Gastroesophageal sphincter (tissue), 4 donors: Measurements from ENCODE around the gene RYR3. TPM values are rescaled to one million over a fixed set of nuclear protein-coding genes. Genes with fewer than 3 reads are reported as not detected.

Experiments used
- ATAC-seq: fragments of 150-250 bp; one replicate; pipeline ENCODE4 v1.9.1; 2016; ENCODE audit warnings: mild to moderate bottlenecking, moderate library complexity
- H3K27ac ChIP-seq, 4 donors: fragments of 200-600 bp; sonication (generic) in 3 of 4; 1 replicate in 3 of 4; 2 replicates in 1 of 4; pipeline ENCODE4 v1.5.1; 2016 to 2019
- H3K27me3 ChIP-seq: fragments of 200-600 bp; sonication (generic); one replicate; pipeline ENCODE4 v1.5.1; 2019
- H3K36me3 ChIP-seq, 2 donors: fragments of 200-600 bp; sonication (generic); one replicate each; pipeline ENCODE4 v1.5.1; 2019; ENCODE audit warnings: control low read depth in 1 of 2
- H3K4me1 ChIP-seq, 3 donors: fragments of 200-600 bp; sonication (generic); 1 replicate in 2 of 3; 2 replicates in 1 of 3; pipeline ENCODE4 v1.5.1; 2016 to 2019; ENCODE audit warnings: control low read depth in 2 of 3
- H3K4me3 ChIP-seq, 2 donors: fragments of 200-600 bp; sonication (generic); one replicate each; pipeline ENCODE4 v1.5.1; 2019; ENCODE audit warnings: mild to moderate bottlenecking in 1 of 2, moderate library complexity in 1 of 2
- H3K9me3 ChIP-seq, 3 donors: fragments of 200-600 bp; sonication (generic); one replicate each; pipeline ENCODE4 v1.5.1; 2017 to 2019; ENCODE audit warnings: control low read depth in 2 of 3
- EP300 ChIP-seq: sonication (generic); formaldehyde crosslinking; IDR thresholded peaks from one replicate; pipeline ENCODE4 v1.6.1; 2017; ENCODE audit warnings: antibody characterized with exemption, mild to moderate bottlenecking
- POLR2A ChIP-seq, 2 donors: fragments of 450-650 bp; IDR thresholded peaks; one replicate each; pipeline ENCODE4 v1.6.1; 2017; ENCODE audit warnings: antibody characterized with exemption in 2 of 2, mild to moderate bottlenecking in 2 of 2, moderate library complexity in 1 of 2
- POLR2AphosphoS5 ChIP-seq: sonication (generic); formaldehyde crosslinking; IDR thresholded peaks from one replicate; pipeline ENCODE4 v1.6.1; 2017; ENCODE audit warnings: antibody characterized with exemption
- WGBS, 2 donors: methylation state at CpG; one replicate each; pipeline ENCODE4 v1.1.5; 2018; ENCODE audit warnings: low coverage in 1 of 2; 5-methylcytosine and 5-hydroxymethylcytosine counted together
- total RNA-seq, 4 donors: library from RNA; depleted of rRNA; stranded (reverse); fragments of >200 nt; gene quantifications; one replicate each; pipeline ENCODE4 v1.1.0, GENCODE V29; 2016
- TF ChIP-seq, protein P1 (sequence below), 4 experiments: fragments of 200-600 bp in 2 of 4; fragments of 450-650 bp in 2 of 4; sonication (generic) in 1 of 4; IDR thresholded peaks; one replicate each; pipeline ENCODE4 v1.5.1; 2017 to 2019; ENCODE audit warnings: antibody characterized with exemption in 4 of 4, mild to moderate bottlenecking in 2 of 4, moderate library complexity in 2 of 4

The RYR3 gene
- total RNA-seq, 4 donors from 2014 or later = 3.5 to 10.2 (median 6.2) TPM

DNA sequence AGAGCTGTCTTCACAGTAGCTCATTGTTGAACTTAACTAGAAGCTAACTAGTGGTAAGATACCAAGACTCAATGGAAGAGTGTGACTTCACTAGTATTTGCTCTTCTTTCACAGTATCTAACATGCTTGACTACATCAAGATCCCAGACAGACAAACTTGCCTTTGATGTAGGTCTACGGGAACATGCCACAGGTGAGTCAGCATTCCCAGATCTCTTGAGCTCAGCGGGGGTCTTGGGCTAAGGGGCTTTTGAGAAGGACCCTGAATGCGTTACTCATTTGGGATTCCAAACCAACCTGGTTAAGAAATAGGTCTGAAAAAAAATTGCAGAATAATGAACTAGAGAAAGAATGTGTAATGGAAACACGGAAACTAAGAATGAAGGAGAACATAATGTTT lies 222.4 kb downstream of the RYR3 start:
- Histone ChIP-seq H3K27ac (no peak overlapping the region), H3K27me3 (no peaks in the 10 kb centered on the region), H3K36me3 (no peaks in the 10 kb centered on the region), H3K4me3 (no peak overlapping the region), H3K9me3 (no peaks in the 10 kb centered on the region), H3K4me1 (no peaks in the 10 kb centered on the region)
- TF ChIP-seq POLR2AphosphoS5 (no peak), EP300 (no peak), POLR2A (IDR thresholded peaks at IDR 0.05) (no peak)
- TF ChIP-seq, protein P1, sequence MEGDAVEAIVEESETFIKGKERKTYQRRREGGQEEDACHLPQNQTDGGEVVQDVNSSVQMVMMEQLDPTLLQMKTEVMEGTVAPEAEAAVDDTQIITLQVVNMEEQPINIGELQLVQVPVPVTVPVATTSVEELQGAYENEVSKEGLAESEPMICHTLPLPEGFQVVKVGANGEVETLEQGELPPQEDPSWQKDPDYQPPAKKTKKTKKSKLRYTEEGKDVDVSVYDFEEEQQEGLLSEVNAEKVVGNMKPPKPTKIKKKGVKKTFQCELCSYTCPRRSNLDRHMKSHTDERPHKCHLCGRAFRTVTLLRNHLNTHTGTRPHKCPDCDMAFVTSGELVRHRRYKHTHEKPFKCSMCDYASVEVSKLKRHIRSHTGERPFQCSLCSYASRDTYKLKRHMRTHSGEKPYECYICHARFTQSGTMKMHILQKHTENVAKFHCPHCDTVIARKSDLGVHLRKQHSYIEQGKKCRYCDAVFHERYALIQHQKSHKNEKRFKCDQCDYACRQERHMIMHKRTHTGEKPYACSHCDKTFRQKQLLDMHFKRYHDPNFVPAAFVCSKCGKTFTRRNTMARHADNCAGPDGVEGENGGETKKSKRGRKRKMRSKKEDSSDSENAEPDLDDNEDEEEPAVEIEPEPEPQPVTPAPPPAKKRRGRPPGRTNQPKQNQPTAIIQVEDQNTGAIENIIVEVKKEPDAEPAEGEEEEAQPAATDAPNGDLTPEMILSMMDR (IDR thresholded peaks at IDR 0.05) = no peak
- WGBS, 2 donors = 75 to 92% methylated on average over 2 to 3 of the region's 4 CpGs
- no peak for ATAC-seq

- ATAC-seq = no peak
- Histone ChIP-seq H3K27me3 (no peaks in the 10 kb centered on the region), H3K4me1 (no peaks in the 10 kb centered on the region), H3K9me3 (no peaks in the 10 kb centered on the region), H3K36me3 (no peaks in the 10 kb centered on the region), H3K4me3 (no peak overlapping the region), H3K27ac (no peak overlapping the region)
- 49 to 80% methylated on average over 4 of the region's 4 CpGs for WGBS, 2 donors
- TF ChIP-seq POLR2A (IDR thresholded peaks at IDR 0.05) (no peak), EP300 (no peak), POLR2AphosphoS5 (no peak)
- TF ChIP-seq, protein P1 (IDR thresholded peaks at IDR 0.05) = no peak
Observed at GRCh38 chr15:33534642-33535041, 223.9 kb downstream of the RYR3 start.

GRCh38 chr15:33535135-33535534 lies 224.4 kb downstream of the RYR3 start:
- ATAC-seq = peak; percentile 28
- Histone ChIP-seq H3K9me3 (no peaks in the 10 kb centered on the region), H3K4me1 (no peaks in the 10 kb centered on the region), H3K27ac (no peak overlapping the region), H3K4me3 (no peak overlapping the region), H3K36me3 (no peaks in the 10 kb centered on the region), H3K27me3 (no peaks in the 10 kb centered on the region)
- TF ChIP-seq, protein P1 (IDR thresholded peaks at IDR 0.05) = no peak
- TF ChIP-seq EP300 (no peak), POLR2A (IDR thresholded peaks at IDR 0.05) (no peak), POLR2AphosphoS5 (no peak)
- WGBS, 2 donors = 72 to 83% methylated on average over 2 to 3 of the region's 3 CpGs

GRCh38 chr15:33539825-33540573 lies 229.2 kb downstream of the RYR3 start:
- no peak for ATAC-seq
- Histone ChIP-seq H3K4me1 (no peaks in the 10 kb centered on the region), H3K4me3 (no peak overlapping the region), H3K27ac (no peak overlapping the region), H3K36me3 (peaks cover 0 to 11% of the 10 kb centered on the region in 2 donors), H3K27me3 (no peaks in the 10 kb centered on the region), H3K9me3 (no peaks in the 10 kb centered on the region)
- 54 to 65% methylated on average over 8 to 10 of the region's 10 CpGs for WGBS, 2 donors
- no peak for TF ChIP-seq EP300
- no peak for TF ChIP-seq POLR2A (IDR thresholded peaks at IDR 0.05)
- no peak for TF ChIP-seq POLR2AphosphoS5
- TF ChIP-seq, protein P1 (IDR thresholded peaks at IDR 0.05) = no peak

- H3K4me1 ChIP-seq = no peaks in the 10 kb centered on the region
- ATAC-seq = no peak
- no peak overlapping the region for H3K27ac ChIP-seq
- H3K4me3 ChIP-seq = no peak overlapping the region
- H3K9me3 ChIP-seq = no peaks in the 10 kb centered on the region
- TF ChIP-seq EP300 (no peak), POLR2A (IDR thresholded peaks at IDR 0.05) (no peak), POLR2AphosphoS5 (no peak)
- TF ChIP-seq, protein P1 (IDR thresholded peaks at IDR 0.05) = no peak
- no peaks in the 10 kb centered on the region for H3K27me3 ChIP-seq
- WGBS, 2 donors = 73 to 84% methylated on average over 2 to 3 of the region's 3 CpGs
- peaks cover 0 to 14% of the 10 kb centered on the region in 2 donors for H3K36me3 ChIP-seq
Observed at GRCh38 chr15:33543957-33544356, 233.2 kb downstream of the RYR3 start.
